NB4 (cell line): ENCODE measurements around the gene POLR3F.

Experiments used
- CTCF ChIP-seq: IDR thresholded peaks from one replicate; pipeline ENCODE4 v1.5.1; 2012; ENCODE audit warnings: low read depth, low read length
- MYC ChIP-seq: IDR thresholded peaks from 2 replicates; pipeline ENCODE4 v1.6.1; 2011; ENCODE audit warnings: low read depth, low read length
- POLR2A ChIP-seq: IDR thresholded peaks from 2 replicates; pipeline ENCODE4 v1.6.1; 2011; ENCODE audit warnings: mild to moderate bottlenecking; ENCODE audit not compliant: insufficient read length; ENCODE audit errors: extremely low read depth
- TF ChIP-seq, protein P1 (sequence below): IDR thresholded peaks from 2 replicates; pipeline ENCODE4 v1.6.1; 2011; ENCODE audit warnings: low read depth, low read length

DNA sequence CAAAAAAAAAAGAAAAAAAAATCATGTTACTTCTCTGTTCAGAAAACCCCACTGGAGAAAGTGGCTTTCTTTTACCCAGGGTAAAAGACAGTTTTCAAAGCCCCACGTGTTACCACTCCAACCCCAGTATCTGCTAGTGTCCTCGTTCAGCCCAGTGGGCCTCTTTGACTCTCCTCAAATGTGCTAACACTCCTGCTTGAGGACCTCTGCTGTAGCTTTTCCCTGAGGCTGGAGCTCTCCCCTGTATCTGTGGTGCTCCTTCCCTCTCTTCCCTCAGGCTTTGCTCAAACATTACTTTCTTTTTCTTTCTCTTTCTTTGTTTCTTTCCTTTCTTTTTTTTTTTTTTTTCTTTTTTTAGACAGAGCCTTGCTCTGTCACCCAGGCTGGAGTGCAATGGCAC, 55.9 kb downstream of the POLR3F start:
- TF ChIP-seq POLR2A (no peak), CTCF (no peak), MYC (no peak)
- TF ChIP-seq, protein P1, sequence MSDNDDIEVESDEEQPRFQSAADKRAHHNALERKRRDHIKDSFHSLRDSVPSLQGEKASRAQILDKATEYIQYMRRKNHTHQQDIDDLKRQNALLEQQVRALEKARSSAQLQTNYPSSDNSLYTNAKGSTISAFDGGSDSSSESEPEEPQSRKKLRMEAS = no peak
